GM12864 (cell line): Measurements from ENCODE around the gene ANKRD28.
"Not testable (repeated sequence)": the region's sequence is repeated elsewhere in the genome, so short reads cannot be mapped to it uniquely, and the experiment has no call there.

Experiments
- DNase-seq: peaks from one replicate; pipeline ENCODE4 v3.0.0-alpha.2; 2011; ENCODE audit warnings: low read depth
- H3K4me3 ChIP-seq: 2 replicates; pipeline ENCODE4 v1.5.1; 2011; ENCODE audit warnings: mild to moderate bottlenecking, low read depth, low read length, control low read depth
- TF ChIP-seq, protein P1 (sequence below): IDR thresholded peaks from 2 replicates; pipeline ENCODE4 v1.5.1; 2011; ENCODE audit warnings: low read depth, mild to moderate bottlenecking, moderate library complexity, low read length, control low read depth, inconsistent platforms; ENCODE audit errors: missing control alignments

The ANKRD28 gene

GRCh38 chr3:15797642-15798303, at the start of gene ANKRD28:
ANKRD28 (minus strand) TSS chr3:15797979; CDS start chr3:15796521, 1,458 bp downstream.
- DNase-seq, result no peak

GRCh38 chr3:15847239-15847638, 49.5 kb upstream of the ANKRD28 start:
- DNase-seq, result no peak
- H3K4me3 ChIP-seq, result no peak overlapping the region
- TF ChIP-seq, protein P1, sequence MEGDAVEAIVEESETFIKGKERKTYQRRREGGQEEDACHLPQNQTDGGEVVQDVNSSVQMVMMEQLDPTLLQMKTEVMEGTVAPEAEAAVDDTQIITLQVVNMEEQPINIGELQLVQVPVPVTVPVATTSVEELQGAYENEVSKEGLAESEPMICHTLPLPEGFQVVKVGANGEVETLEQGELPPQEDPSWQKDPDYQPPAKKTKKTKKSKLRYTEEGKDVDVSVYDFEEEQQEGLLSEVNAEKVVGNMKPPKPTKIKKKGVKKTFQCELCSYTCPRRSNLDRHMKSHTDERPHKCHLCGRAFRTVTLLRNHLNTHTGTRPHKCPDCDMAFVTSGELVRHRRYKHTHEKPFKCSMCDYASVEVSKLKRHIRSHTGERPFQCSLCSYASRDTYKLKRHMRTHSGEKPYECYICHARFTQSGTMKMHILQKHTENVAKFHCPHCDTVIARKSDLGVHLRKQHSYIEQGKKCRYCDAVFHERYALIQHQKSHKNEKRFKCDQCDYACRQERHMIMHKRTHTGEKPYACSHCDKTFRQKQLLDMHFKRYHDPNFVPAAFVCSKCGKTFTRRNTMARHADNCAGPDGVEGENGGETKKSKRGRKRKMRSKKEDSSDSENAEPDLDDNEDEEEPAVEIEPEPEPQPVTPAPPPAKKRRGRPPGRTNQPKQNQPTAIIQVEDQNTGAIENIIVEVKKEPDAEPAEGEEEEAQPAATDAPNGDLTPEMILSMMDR, result no peak

More at GRCh38 chr3:15797642-15798303, at the start of gene ANKRD28:
- H3K4me3 ChIP-seq, result peak within 1 kb of the TSS; percentile 54
- TF ChIP-seq, protein P1, result peak; percentile 12

DNA sequence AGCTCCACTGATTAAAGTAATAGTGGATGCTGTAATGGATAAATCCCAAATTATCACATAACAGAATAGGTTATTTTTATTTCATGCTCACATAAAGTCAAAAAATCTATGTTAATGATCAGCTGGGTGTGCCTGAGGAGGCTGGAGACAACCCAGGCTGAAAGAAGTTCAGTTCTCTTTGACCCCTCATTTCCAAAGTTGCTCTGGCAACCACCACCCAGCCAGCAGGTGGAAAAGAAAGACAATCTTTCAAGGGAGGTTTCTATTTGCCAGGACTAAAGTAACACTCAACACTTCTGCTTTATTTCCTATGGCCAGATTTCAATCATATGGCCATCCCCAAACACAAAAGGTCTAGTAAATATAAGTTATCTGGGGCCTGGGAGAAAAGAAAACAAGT, 48.8 kb upstream of the ANKRD28 start:
- no peak overlapping the region for H3K4me3 ChIP-seq
- DNase-seq, result no peak
- TF ChIP-seq, protein P1, result no peak

DNA sequence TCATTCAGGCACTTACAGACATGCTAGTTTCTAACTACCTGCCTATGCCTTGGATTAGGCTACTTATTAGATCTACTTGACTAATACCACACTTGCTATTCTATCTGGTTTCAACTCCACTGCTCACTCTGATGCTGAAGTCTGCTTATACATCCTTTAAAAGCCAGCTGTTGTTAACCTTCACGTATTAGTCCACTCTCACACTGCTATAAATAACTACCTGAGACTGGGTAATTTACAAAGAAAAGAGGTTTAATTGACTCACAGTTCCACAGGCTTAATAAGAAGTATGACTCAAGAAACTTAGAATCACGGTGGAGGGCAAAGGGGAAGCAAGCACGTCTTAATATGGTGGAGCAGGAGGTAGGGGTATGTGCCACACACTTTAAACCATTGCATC, 47.7 kb upstream of the ANKRD28 start:
- TF ChIP-seq, protein P1, result no peak
- DNase-seq, result no peak
- H3K4me3 ChIP-seq, result no peak overlapping the region

GRCh38 chr3:15844889-15845288, 47.1 kb upstream of the ANKRD28 start:
- no peak overlapping the region for H3K4me3 ChIP-seq

DNA sequence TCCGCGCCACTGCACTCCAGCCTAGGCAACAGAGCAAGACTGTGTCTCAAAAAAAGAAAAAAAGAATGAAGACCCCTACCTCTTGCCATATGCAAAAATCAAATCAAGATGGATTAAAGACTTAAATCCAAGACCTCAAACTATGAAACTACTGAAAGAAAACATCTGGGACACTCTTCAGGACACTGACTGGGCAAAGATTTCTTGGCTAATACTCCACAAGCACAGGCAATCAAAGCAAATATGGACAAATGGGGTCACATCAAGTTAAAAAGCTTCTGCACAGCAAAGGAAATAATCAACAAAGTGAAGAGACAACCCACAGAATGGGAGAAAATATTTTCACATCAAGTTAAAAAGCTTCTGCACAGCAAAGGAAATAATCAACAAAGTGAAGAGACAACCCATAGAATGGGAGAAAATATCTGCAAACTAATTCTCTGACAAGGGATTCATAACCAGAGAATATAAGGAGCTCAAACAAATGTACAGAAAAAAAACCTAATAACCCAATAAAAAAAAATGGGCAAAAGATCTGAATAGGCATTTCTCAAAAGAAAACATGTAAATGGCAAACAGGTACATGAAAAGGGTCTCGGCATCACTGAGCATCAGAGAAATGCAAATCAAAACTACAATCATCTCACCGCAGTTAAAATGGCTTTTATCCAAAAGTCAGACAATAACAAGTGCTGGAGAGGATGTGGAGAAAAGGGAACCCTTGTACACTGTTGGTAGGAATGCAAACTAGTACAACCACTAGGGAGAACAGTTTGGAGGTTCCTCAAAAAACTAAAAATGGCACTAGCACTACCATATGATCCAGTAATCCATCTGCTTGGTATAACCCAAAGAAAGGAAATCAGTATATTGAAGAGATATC, 43.6 kb upstream of the ANKRD28 start:
- H3K4me3 ChIP-seq, DNase-seq: not testable (repeated sequence)

More at GRCh38 chr3:15844889-15845288, 47.1 kb upstream of the ANKRD28 start:
- no peak for DNase-seq
- TF ChIP-seq, protein P1, result no peak

DNA sequence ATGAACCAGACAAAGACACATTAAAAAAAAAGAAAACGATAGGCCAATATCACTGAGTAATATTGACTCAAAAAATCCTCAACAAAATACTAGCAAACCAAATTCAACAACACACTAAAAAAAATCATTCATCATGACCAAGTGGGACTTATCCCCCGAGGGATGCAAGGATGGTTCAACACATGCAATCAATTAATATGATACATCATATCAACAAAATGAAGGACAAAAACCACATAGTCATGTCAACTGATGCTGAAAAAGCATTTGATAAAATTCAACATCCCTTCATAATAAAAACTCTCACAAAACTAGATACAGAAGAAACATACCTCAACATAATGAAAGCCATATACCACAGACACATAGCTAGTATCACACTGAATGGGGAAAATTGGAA, 41.8 kb upstream of the ANKRD28 start:
- TF ChIP-seq, protein P1, result no peak
- no peak overlapping the region for H3K4me3 ChIP-seq
- DNase-seq, result no peak
